WTC11 (cell line): Measurements from ENCODE around the gene TREML1. TPM values are rescaled to one million over a fixed set of nuclear protein-coding genes. Genes with fewer than 3 reads are reported as not detected.

ENCODE experiments used
- ATAC-seq: fragments of 200-7000 bp; cut with Tn5 transposase; 2 replicates; pipeline ENCODE4 v1.10.0; 2021; ENCODE audit warnings: mild to moderate bottlenecking, moderate library complexity
- CTCF ChIA-PET: fragments of 300-600 bp; sonication (Branson Sonifier 250); formaldehyde crosslinking; loops from one replicate; lab custom pipeline; 2021; ENCODE audit warnings: antibody characterized with exemption; lab: Charles Lee
- POLR2A ChIA-PET: fragments of 350-600 bp; sonication (Branson Sonifier 250); formaldehyde crosslinking; loops from one replicate; lab custom pipeline; 2021; ENCODE audit warnings: antibody characterized with exemption; lab: Charles Lee
- DNase-seq: peaks from one replicate; pipeline ENCODE4 v3.0.0; 2021; ENCODE audit warnings: low spot score
- H3K27ac Mint-ChIP-seq: 2 replicates; pipeline ENCODE4 v1.8.0; 2021; ENCODE audit warnings: mixed read lengths
- H3K27me3 Mint-ChIP-seq: 2 replicates; pipeline ENCODE4 v1.8.0; 2021; ENCODE audit warnings: low read depth, mild to moderate bottlenecking, moderate library complexity, mixed read lengths
- H3K36me3 Mint-ChIP-seq: 2 replicates; pipeline ENCODE4 v1.8.0; 2021; ENCODE audit warnings: mixed read lengths
- H3K4me1 Mint-ChIP-seq: 2 replicates; pipeline ENCODE4 v1.8.0; 2022; ENCODE audit warnings: mixed read lengths
- H3K4me3 Mint-ChIP-seq: 2 replicates; pipeline ENCODE4 v1.8.0; 2021; ENCODE audit warnings: mild to moderate bottlenecking, moderate library complexity, mixed read lengths
- H3K9me3 Mint-ChIP-seq: 2 replicates; pipeline ENCODE4 v1.8.0; 2021; ENCODE audit warnings: mixed read lengths
- ERG ChIP-seq: fragments of 250-450 bp; sonication (Bioruptor Pico); IDR thresholded peaks from 2 replicates; pipeline ENCODE4 v1.8.0; 2021; ENCODE audit warnings: mild to moderate bottlenecking
- FOXP1 ChIP-seq: sonication (generic); formaldehyde crosslinking; IDR thresholded peaks from 2 replicates; pipeline ENCODE4 v1.8.0; 2022; ENCODE audit warnings: missing genetic modification reagents, mild to moderate bottlenecking, moderate library complexity, borderline replicate concordance
- GABPB1 ChIP-seq: sonication (generic); formaldehyde crosslinking; IDR thresholded peaks from 2 replicates; pipeline ENCODE4 v1.8.1; 2023; ENCODE audit warnings: mild to moderate bottlenecking, missing genetic modification reagents
- HMGA2 ChIP-seq: fragments of 250-450 bp; sonication (Bioruptor Pico); IDR thresholded peaks from 2 replicates; pipeline ENCODE4 v1.4.0; 2021; ENCODE audit warnings: mild to moderate bottlenecking, moderate library complexity
- HMGXB4 ChIP-seq: sonication (generic); formaldehyde crosslinking; IDR thresholded peaks from 2 replicates; pipeline ENCODE4 v1.8.1; 2023; ENCODE audit warnings: mild to moderate bottlenecking, moderate library complexity, missing genetic modification reagents
- IRF2 ChIP-seq: sonication (generic); formaldehyde crosslinking; IDR thresholded peaks from 2 replicates; pipeline ENCODE4 v1.8.0; 2022; ENCODE audit warnings: low read depth, missing genetic modification reagents, borderline replicate concordance
- NR1H2 ChIP-seq: sonication (generic); formaldehyde crosslinking; IDR thresholded peaks from 2 replicates; pipeline ENCODE4 v1.9.0; 2021; ENCODE audit warnings: mild to moderate bottlenecking, moderate library complexity, missing genetic modification reagents
- PRRX2 ChIP-seq: fragments of 250-450 bp; sonication (Bioruptor Pico); IDR thresholded peaks from 2 replicates; pipeline ENCODE4 v1.8.0; 2021; ENCODE audit warnings: mild to moderate bottlenecking
- SMAD3 ChIP-seq: sonication (generic); formaldehyde crosslinking; IDR thresholded peaks from 2 replicates; pipeline ENCODE4 v1.8.0; 2022; ENCODE audit warnings: missing genetic modification reagents, mild to moderate bottlenecking, borderline replicate concordance
- ZMAT4 ChIP-seq: fragments of 250-450 bp; sonication (Bioruptor Pico); IDR thresholded peaks from 2 replicates; pipeline ENCODE4 v1.9.0; 2021; ENCODE audit warnings: mild to moderate bottlenecking
- ZNF416 ChIP-seq: fragments of 250-450 bp; sonication (Bioruptor Pico); IDR thresholded peaks from 2 replicates; pipeline ENCODE4 v1.9.0; 2021; ENCODE audit warnings: mild to moderate bottlenecking, inconsistent platforms
- ZSCAN18 ChIP-seq: fragments of 250-450 bp; sonication (Bioruptor Pico); IDR thresholded peaks from 2 replicates; pipeline ENCODE4 v2.1.2; 2022; ENCODE audit warnings: mild to moderate bottlenecking, moderate library complexity
- total RNA-seq: library from RNA; stranded (reverse); gene quantifications from 3 replicates; pipeline ENCODE4 v1.2.3, GENCODE V29; 2021
- TF ChIP-seq, protein P1 (sequence below): sonication (generic); formaldehyde crosslinking; conservative IDR thresholded peaks from 2 replicates; pipeline ENCODE4 v1.8.1; 2022; ENCODE audit warnings: mild to moderate bottlenecking, missing genetic modification reagents
- TF ChIP-seq, protein P2 (sequence below): sonication (generic); formaldehyde crosslinking; IDR thresholded peaks from 2 replicates; pipeline ENCODE4 v1.8.1; 2023; ENCODE audit warnings: mild to moderate bottlenecking, missing genetic modification reagents
- TF ChIP-seq, protein P3 (sequence below): sonication (generic); formaldehyde crosslinking; IDR thresholded peaks from 2 replicates; pipeline ENCODE4 v1.8.0; 2023; ENCODE audit warnings: missing genetic modification reagents
- TF ChIP-seq, protein P4 (sequence below): sonication (generic); formaldehyde crosslinking; IDR thresholded peaks from 2 replicates; pipeline ENCODE4 v1.8.0; 2022; ENCODE audit warnings: mild to moderate bottlenecking, missing genetic modification reagents

The TREML1 gene
- total RNA-seq, 1 experiment from 2014 or later = not detected

DNA sequence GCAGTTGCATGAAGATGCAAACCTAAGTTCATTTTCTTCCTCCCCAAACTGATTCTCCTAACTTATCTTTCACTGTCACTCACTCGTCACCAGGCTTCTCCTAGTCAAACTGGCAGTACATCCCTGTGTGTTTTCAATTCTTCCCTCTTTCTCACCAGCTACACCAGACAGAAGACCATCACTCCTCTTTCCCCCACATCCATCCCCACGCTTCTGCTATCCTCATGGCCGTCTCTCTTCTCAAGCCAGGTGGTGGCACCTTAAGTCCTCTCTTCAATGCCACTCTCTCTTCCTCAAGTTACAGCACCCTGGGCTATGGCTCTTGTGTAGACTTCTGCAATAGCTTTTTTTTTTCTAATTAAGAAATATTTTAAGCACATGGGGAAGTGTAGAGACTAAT is 23.1 kb upstream of the TREML1 start:
- Mint-ChIP-seq H3K9me3 (no peaks in the 10 kb centered on the region), H3K27me3 (no peaks in the 10 kb centered on the region), H3K36me3 (no peaks in the 10 kb centered on the region), H3K4me3 (no peak overlapping the region), H3K27ac (no peak overlapping the region), H3K4me1 (peaks cover 8% of the 10 kb centered on the region; the same call in 1 of the 2 replicates)
- POLR2A ChIA-PET = no interaction called here
- CTCF ChIA-PET = interaction anchor here (1.7 to 5.2 kb wide), 2 partner anchors 15 to 76 kb away, joined by 7 to 24 read pairs; no protein-coding TSS in a partner anchor
- no peak for TF ChIP-seq ZSCAN18
- no peak for TF ChIP-seq HMGA2
- TF ChIP-seq PRRX2 = no peak
- TF ChIP-seq IRF2 (CRISPR knock-in tag) = no peak
- TF ChIP-seq, protein P1, sequence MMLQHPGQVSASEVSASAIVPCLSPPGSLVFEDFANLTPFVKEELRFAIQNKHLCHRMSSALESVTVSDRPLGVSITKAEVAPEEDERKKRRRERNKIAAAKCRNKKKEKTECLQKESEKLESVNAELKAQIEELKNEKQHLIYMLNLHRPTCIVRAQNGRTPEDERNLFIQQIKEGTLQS (CRISPR knock-in tag) = no peak
- TF ChIP-seq, protein P2, sequence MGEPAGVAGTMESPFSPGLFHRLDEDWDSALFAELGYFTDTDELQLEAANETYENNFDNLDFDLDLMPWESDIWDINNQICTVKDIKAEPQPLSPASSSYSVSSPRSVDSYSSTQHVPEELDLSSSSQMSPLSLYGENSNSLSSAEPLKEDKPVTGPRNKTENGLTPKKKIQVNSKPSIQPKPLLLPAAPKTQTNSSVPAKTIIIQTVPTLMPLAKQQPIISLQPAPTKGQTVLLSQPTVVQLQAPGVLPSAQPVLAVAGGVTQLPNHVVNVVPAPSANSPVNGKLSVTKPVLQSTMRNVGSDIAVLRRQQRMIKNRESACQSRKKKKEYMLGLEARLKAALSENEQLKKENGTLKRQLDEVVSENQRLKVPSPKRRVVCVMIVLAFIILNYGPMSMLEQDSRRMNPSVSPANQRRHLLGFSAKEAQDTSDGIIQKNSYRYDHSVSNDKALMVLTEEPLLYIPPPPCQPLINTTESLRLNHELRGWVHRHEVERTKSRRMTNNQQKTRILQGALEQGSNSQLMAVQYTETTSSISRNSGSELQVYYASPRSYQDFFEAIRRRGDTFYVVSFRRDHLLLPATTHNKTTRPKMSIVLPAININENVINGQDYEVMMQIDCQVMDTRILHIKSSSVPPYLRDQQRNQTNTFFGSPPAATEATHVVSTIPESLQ (CRISPR knock-in tag) = no peak
- no peak for TF ChIP-seq ZMAT4 (CRISPR knock-in tag)
- ATAC-seq (no peak), DNase-seq (no peak)

GRCh38 chr6:41176189-41176588 is 22.0 kb upstream of the TREML1 start:
- H3K27ac Mint-ChIP-seq = no peak overlapping the region
- TF ChIP-seq ERG (CRISPR knock-in tag) (no peak), NR1H2 (CRISPR knock-in tag) (no peak), HMGXB4 (CRISPR knock-in tag) (no peak), GABPB1 (CRISPR knock-in tag) (no peak), SMAD3 (CRISPR knock-in tag) (no peak), ZNF416 (CRISPR knock-in tag) (no peak), FOXP1 (CRISPR knock-in tag) (no peak)
- TF ChIP-seq, protein P3, sequence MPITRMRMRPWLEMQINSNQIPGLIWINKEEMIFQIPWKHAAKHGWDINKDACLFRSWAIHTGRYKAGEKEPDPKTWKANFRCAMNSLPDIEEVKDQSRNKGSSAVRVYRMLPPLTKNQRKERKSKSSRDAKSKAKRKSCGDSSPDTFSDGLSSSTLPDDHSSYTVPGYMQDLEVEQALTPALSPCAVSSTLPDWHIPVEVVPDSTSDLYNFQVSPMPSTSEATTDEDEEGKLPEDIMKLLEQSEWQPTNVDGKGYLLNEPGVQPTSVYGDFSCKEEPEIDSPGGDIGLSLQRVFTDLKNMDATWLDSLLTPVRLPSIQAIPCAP = no peak
- TF ChIP-seq, protein P4, sequence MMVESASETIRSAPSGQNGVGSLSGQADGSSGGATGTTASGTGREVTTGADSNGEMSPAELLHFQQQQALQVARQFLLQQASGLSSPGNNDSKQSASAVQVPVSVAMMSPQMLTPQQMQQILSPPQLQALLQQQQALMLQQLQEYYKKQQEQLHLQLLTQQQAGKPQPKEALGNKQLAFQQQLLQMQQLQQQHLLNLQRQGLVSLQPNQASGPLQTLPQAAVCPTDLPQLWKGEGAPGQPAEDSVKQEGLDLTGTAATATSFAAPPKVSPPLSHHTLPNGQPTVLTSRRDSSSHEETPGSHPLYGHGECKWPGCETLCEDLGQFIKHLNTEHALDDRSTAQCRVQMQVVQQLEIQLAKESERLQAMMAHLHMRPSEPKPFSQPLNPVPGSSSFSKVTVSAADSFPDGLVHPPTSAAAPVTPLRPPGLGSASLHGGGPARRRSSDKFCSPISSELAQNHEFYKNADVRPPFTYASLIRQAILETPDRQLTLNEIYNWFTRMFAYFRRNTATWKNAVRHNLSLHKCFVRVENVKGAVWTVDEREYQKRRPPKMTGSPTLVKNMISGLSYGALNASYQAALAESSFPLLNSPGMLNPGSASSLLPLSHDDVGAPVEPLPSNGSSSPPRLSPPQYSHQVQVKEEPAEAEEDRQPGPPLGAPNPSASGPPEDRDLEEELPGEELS (CRISPR knock-in tag) = no peak
- TF ChIP-seq, all 79 proteins: peak for 0
- ATAC-seq (no peak), DNase-seq (no peak)
- Mint-ChIP-seq H3K4me3 (no peak overlapping the region), H3K27me3 (no peaks in the 10 kb centered on the region), H3K9me3 (no peaks in the 10 kb centered on the region), H3K4me1 (peaks cover 6% of the 10 kb centered on the region), H3K36me3 (no peaks in the 10 kb centered on the region)
- ChIA-PET CTCF (interaction anchor here (0.7 to 5.2 kb wide), 3 partner anchors 16 to 142 kb away, joined by 3 to 24 read pairs (median 7); no protein-coding TSS in a partner anchor), POLR2A (interaction anchor here (0.8 kb wide), 1 partner anchor 104 kb away, joined by 3 read pairs; the partner anchor contains the start of genes NFYA and OARD1)
